Esophagus muscularis mucosa (tissue), 4 donors: ENCODE measurements around the gene PTPA. TPM values are rescaled to one million over a fixed set of nuclear protein-coding genes. Genes with fewer than 3 reads are reported as not detected.

Experiments
- DNase-seq: peaks from one replicate; pipeline ENCODE4 v3.0.0-alpha.2; 2017; ENCODE audit errors: extremely low spot score
- H3K27ac ChIP-seq, 4 donors: fragments of 200-600 bp; sonication (generic); replicated peaks in 1 of 4; 1 replicate in 3 of 4; 2 replicates in 1 of 4; pipeline ENCODE4 v1.5.1; 2016 to 2019; ENCODE audit warnings: mild to moderate bottlenecking in 1 of 4
- H3K27me3 ChIP-seq, 4 donors: fragments of 200-600 bp; sonication (generic); one replicate each; pipeline versions ENCODE4 v1.5.1 to v1.6.0; 2016 to 2019
- H3K36me3 ChIP-seq, 4 donors: fragments of 200-600 bp; sonication (generic); one replicate each; pipeline ENCODE4 v1.5.1; 2016 to 2019
- H3K4me1 ChIP-seq, 4 donors: fragments of 200-600 bp; sonication (generic); one replicate each; pipeline ENCODE4 v1.5.1; 2016 to 2019
- H3K4me3 ChIP-seq, 4 donors: fragments of 200-600 bp; sonication (generic); 1 replicate in 2 of 4; 2 replicates in 2 of 4; pipeline ENCODE4 v1.5.1; 2016 to 2019; ENCODE audit warnings: mild to moderate bottlenecking in 4 of 4, moderate library complexity in 1 of 4
- H3K9me3 ChIP-seq, 4 donors: fragments of 200-600 bp; sonication (generic); 1 replicate in 3 of 4; 2 replicates in 1 of 4; pipeline ENCODE4 v1.5.1; 2016 to 2019
- CTCF ChIP-seq, 3 experiments: fragments of 200-600 bp in 2 of 3; fragments of 450-650 bp in 1 of 3; sonication (generic) in 2 of 3; IDR thresholded peaks; one replicate each; pipeline ENCODE4 v1.5.1; 2017 to 2019; ENCODE audit warnings: antibody characterized with exemption in 3 of 3, mild to moderate bottlenecking in 2 of 3, moderate library complexity in 1 of 3
- EP300 ChIP-seq: sonication (generic); formaldehyde crosslinking; IDR thresholded peaks from one replicate; pipeline ENCODE4 v1.6.1; 2017; ENCODE audit warnings: antibody characterized with exemption
- POLR2A ChIP-seq: fragments of 450-650 bp; IDR thresholded peaks from one replicate; pipeline ENCODE4 v1.6.1; 2017; ENCODE audit warnings: antibody characterized with exemption, moderate library complexity, mild to moderate bottlenecking, low read depth
- POLR2AphosphoS5 ChIP-seq, 2 donors: sonication (generic); formaldehyde crosslinking; IDR thresholded peaks; one replicate each; pipeline ENCODE4 v1.6.1; 2017; ENCODE audit warnings: antibody characterized with exemption in 2 of 2
- WGBS: methylation state at CpG from one replicate; pipeline ENCODE4 v1.1.5; 2018; 5-methylcytosine and 5-hydroxymethylcytosine counted together
- intact Hi-C: fragments of 100-400 bp; cut with DNase I; formaldehyde crosslinking; loops from one replicate; pipeline ENCODE4 v1.15.1; 2023
- total RNA-seq, 4 donors: library from RNA; depleted of rRNA; stranded (reverse); fragments of >200 nt; gene quantifications; one replicate each; pipeline versions ENCODE4 v1.1.0 to v1.2.1, GENCODE V29; 2016

The PTPA gene
- total RNA-seq, 4 donors from 2014 or later = 57.7 to 91.9 (median 77.4) TPM

GRCh38 chr9:129077236-129077635 lies 34.0 kb upstream of the PTPA start:
- intact Hi-C loops = loop anchor here (5.0 kb wide), 1 partner anchor 40 kb away; the partner anchor contains the start of gene MIGA2
- no peaks in the 10 kb centered on the region for H3K36me3 ChIP-seq
- TF ChIP-seq EP300 = no peak
- TF ChIP-seq POLR2AphosphoS5 (IDR thresholded peaks at IDR 0.05) = no peak
- TF ChIP-seq CTCF (IDR thresholded peaks at IDR 0.05) = no peak
- no peak for TF ChIP-seq POLR2A
- no peaks in the 10 kb centered on the region for H3K27me3 ChIP-seq
- H3K4me1 ChIP-seq = peaks cover 8 to 18% (median 18%) of the 10 kb centered on the region in 4 donors
- H3K4me3 ChIP-seq = no peak overlapping the region
- H3K27ac ChIP-seq = no peak overlapping the region
- no peaks in the 10 kb centered on the region for H3K9me3 ChIP-seq
- no peak for DNase-seq
- WGBS = 91% methylated on average over 10 of the region's 10 CpGs

DNA sequence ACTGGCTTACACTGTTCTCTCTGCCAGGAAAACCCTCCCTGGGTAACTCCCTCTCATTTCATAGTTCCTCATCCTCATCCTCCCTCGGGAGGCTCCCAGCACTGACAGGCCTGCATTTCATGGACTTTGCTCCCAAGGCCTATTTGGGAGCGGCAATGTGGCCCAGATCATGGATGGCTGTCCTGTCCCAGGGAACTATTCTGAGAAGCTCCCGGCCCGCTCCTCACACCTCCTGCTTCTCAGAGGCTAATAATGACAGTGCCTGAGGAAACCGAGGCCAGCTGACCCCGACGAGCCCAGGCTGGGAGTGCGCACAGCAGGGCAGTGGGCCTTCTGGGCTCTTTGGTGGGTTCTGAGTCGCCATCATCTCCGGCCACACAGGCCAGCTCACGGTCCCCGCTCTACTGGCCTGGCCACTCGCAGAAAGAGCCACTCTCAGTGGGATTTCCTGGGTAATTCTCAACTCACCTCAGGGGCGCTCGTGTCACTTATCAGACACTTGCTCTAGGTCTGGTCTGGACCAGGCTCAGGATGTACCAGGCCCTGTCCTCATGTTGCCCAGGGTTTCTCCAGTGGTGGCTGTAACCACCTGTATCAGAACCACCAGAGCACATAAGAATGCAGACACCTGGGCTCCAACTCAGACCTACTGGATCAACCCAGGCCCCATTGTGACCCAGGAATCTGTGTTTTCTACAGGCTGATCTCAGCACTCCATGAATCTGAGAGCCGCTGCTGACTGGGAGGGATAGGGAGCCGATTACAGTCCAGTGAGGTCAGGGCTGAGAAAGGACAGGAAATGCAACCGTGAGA lies 32.3 kb upstream of the PTPA start:
- no peaks in the 10 kb centered on the region for H3K27me3 ChIP-seq
- TF ChIP-seq POLR2AphosphoS5 (IDR thresholded peaks at IDR 0.05) (no peak), EP300 (no peak), CTCF (IDR thresholded peaks at IDR 0.05) (no peak), POLR2A (no peak)
- peaks cover 11 to 34% (median 23%) of the 10 kb centered on the region in 4 donors for H3K4me1 ChIP-seq
- WGBS = 86% methylated on average over 7 of the region's 18 CpGs
- H3K36me3 ChIP-seq = no peaks in the 10 kb centered on the region
- no peak for DNase-seq
- intact Hi-C loops = loop anchor here (5.0 kb wide), 1 partner anchor 42 kb away; the partner anchor contains the start of gene MIGA2
- H3K4me3 ChIP-seq = no peak overlapping the region
- H3K27ac ChIP-seq = no peak overlapping the region
- no peaks in the 10 kb centered on the region for H3K9me3 ChIP-seq

DNA sequence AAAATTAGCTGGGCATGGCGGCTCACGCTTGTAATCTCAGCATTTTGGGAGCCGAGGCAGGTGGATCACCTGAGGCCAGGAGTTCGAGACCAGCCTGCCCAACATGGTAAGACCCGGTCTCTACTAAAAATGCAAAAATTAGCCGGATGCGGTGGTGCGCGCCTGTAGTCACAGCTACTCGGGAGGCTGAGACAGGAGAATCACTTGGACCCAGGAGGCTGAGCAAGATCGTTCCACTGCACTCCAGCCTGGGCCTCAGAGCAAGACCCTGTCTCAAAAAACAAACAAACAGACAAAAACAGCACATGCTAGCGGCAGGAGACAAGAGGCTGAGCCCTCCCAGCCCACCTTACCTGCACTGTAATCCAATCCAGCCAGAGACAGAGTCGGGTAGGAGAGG lies 31.4 kb upstream of the PTPA start:
- peak overlapping the region in 1 of 4 donors; percentile 75 for H3K27ac ChIP-seq
- H3K4me3 ChIP-seq = peak overlapping the region; percentile 68 to 88 (median 74)
- no peaks in the 10 kb centered on the region for H3K9me3 ChIP-seq
- peaks cover 0 to 6% (median 5%) of the 10 kb centered on the region in 4 donors for H3K36me3 ChIP-seq
- H3K27me3 ChIP-seq = no peaks in the 10 kb centered on the region
- intact Hi-C loops = loop anchor here (5.0 kb wide), 1 partner anchor 43 kb away; the partner anchor contains the start of gene MIGA2
- DNase-seq = no peak
- TF ChIP-seq POLR2AphosphoS5 (IDR thresholded peaks at IDR 0.05) = no peak
- TF ChIP-seq POLR2A = no peak
- no peak for TF ChIP-seq EP300
- TF ChIP-seq CTCF (IDR thresholded peaks at IDR 0.05) = no peak
- H3K4me1 ChIP-seq = peaks cover 11 to 37% (median 23%) of the 10 kb centered on the region in 4 donors
- 80% methylated on average over 13 of the region's 13 CpGs for WGBS

GRCh38 chr9:129080298-129080600 lies 31.0 kb upstream of the PTPA start:
- H3K4me1 ChIP-seq = peaks cover 11 to 37% (median 23%) of the 10 kb centered on the region in 4 donors
- no peak for TF ChIP-seq EP300
- TF ChIP-seq CTCF (IDR thresholded peaks at IDR 0.05) = no peak
- TF ChIP-seq POLR2A = no peak
- TF ChIP-seq POLR2AphosphoS5 (IDR thresholded peaks at IDR 0.05) = no peak
- peak overlapping the region; percentile 68 to 88 (median 74) for H3K4me3 ChIP-seq
- intact Hi-C loops = no loop called here
- no peaks in the 10 kb centered on the region for H3K27me3 ChIP-seq
- WGBS = 7% methylated on average over 10 of the region's 12 CpGs
- no peak for DNase-seq
- H3K27ac ChIP-seq = peak overlapping the region in 3 of 4 donors; percentile 75 to 88 (median 82)
- no peaks in the 10 kb centered on the region for H3K9me3 ChIP-seq
- H3K36me3 ChIP-seq = peaks cover 0 to 10% (median 9%) of the 10 kb centered on the region in 4 donors
